GM12891 (cell line): ENCODE results near the gene C12orf75.

Experiments used
- POLR2A ChIP-seq: IDR thresholded peaks from 2 replicates; pipeline ENCODE4 v1.6.1; 2011; ENCODE audit warnings: low read depth, low read length, control low read depth
- POLR2AphosphoS5 ChIP-seq: IDR thresholded peaks from 2 replicates; pipeline ENCODE4 v1.6.1; 2011; ENCODE audit warnings: low read depth, low read length, control low read depth
- POU2F2 ChIP-seq: IDR thresholded peaks from 2 replicates; pipeline ENCODE4 v1.6.1; 2011; ENCODE audit warnings: low read depth, mild to moderate bottlenecking, control low read depth, low read length, moderate library complexity
- TAF1 ChIP-seq: IDR thresholded peaks from 2 replicates; pipeline ENCODE4 v1.6.1; 2011; ENCODE audit warnings: low read depth, low read length, control low read depth

- TF ChIP-seq POLR2A (no peak), POLR2AphosphoS5 (no peak), TAF1 (no peak), POU2F2 (no peak)
These were observed 52.5 kb downstream of the C12orf75 start for GRCh38 chr12:105382771-105383622.
